GM21737 (cell line): Measurements from ENCODE around the gene RASL10B.
A peak's percentile ranks its signal among the peaks of the same experiment; 100 is the strongest.

Source experiments
- ATAC-seq: cut with Tn5 transposase; IDR thresholded peaks from one replicate; pipeline ENCODE4 v1.9.1; 2021; ENCODE audit warnings: mild to moderate bottlenecking, moderate library complexity; ENCODE audit not compliant: unreplicated experiment

The RASL10B gene

GRCh38 chr17:35763767-35764122 is 32.3 kb downstream of the RASL10B start:
- ATAC-seq = no peak

GRCh38 chr17:35764123-35764991 is 32.9 kb downstream of the RASL10B start:
- peak; percentile 81 for ATAC-seq

- no peak for ATAC-seq
Measured at GRCh38 chr17:35765086-35765710, 33.8 kb downstream of the RASL10B start.

- no peak for ATAC-seq
Measured at GRCh38 chr17:35765756-35766488, 34.5 kb downstream of the RASL10B start.

- no peak for ATAC-seq
Measured at GRCh38 chr17:35766489-35766877, 35.0 kb downstream of the RASL10B start.

DNA sequence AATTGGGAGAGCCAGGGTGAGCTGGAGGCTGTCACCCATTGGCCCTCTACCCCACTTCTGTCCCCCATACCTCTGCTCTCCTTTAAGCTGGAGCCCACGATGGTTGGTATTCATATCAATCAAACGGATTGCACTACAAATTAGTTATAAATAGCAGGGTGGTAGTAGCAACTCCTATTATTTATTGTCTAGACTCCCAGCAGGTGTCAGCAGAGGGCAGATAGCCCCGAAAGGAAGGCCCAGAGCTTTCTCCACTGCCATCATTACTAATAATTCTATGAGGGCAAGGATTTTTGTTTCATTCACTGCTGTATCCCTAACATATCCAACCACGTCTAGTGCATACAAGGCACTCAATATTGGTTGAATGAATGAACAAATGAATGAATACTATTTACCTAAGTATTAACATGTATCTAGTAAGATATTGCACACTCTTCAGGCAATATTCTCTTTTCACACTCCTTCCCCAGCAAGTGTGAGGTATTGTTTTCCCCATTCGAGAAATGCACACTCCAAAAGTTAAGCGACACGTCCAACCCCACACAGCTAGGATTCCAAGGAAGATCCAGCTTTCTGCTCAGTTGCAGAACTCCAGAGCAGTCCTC is 35.6 kb downstream of the RASL10B start:
- no peak for ATAC-seq

GRCh38 chr17:35768797-35769196 is 37.4 kb downstream of the RASL10B start:
- ATAC-seq = no peak

DNA sequence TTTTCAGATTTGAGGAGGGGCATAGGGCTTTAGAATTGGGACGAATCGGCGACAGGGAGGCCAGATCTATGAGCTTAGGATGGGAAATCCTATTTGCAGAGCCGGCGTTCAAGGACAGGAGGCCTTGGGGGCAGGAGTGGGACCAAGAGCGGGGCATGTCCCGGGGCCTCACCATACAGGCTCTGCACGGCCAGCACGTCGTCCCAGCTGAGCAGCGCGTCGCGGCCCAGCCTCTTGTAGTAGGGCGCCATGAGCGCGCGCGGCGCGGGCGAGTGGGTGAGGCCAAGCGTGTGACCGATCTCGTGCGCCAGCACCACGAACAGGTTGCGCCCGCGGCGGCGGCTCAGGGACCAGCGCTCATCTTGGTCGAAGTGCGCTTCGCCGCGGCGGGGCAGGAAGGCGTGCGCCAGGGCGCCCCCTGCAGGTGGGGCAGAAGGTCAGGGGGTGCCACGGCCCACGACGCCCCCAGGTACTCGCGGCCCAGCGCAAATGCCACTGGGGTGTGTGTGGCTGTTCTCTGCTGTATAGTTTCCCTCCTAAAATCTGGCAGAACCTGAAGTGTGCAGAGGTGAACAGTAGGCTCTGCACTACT is 38.6 kb downstream of the RASL10B start:
- no peak for ATAC-seq

DNA sequence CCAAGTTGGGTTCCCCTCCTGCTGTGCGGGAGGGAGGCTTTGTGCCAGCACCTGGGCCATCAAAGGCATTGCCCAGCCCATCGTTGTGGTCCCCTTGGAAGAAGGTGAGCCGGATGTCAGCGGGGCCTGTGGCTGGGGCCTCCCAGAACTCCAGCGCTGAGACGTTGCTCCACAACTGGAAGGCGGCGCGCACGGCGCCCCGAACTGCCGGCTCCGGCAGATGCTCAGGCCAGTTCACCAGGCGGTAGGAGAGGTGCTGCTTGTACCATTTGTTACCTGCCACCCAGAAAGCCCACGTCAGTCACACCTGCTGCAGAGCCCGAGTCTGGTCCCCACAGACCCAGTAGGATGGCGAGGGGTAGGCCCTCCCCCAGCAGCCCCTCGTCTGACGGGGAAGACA is 41.7 kb downstream of the RASL10B start:
- ATAC-seq = no peak

DNA sequence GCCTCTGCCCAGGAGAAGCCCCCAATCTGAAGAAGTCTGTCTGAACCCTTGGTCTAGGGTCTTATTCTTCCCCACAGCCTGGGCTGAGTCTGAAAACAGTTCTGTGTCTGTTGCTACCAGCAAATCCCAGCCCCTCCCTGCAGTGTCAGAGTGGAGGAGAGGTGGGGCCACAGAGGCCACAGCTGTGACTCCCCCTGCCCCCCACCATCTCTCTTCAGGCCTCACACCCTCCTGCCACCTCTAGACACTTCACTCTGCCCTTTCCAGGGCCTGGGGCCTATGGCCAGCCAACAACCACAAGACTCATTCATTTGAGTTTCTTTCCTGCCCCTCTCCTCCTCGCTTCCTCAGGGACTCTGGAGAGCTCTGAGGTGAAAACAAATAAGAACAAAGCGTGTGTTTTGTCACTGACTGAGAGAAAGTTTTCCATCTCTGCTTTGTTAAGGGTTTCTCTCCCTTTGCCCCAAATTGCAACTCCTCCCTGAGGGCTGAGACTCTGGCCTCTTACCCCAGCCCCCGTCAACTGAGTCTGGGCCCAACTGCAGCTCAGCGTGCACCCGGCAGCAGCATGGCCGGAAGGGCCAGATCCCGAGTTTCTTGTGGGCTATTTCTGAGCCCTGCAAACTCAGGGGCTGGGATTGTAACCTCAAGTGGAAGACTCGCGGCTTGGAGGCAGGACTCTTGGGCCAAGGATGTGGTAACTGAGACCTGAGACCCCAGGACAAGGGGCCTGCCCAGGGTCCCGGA is 42.4 kb downstream of the RASL10B start:
- ATAC-seq = no peak

DNA sequence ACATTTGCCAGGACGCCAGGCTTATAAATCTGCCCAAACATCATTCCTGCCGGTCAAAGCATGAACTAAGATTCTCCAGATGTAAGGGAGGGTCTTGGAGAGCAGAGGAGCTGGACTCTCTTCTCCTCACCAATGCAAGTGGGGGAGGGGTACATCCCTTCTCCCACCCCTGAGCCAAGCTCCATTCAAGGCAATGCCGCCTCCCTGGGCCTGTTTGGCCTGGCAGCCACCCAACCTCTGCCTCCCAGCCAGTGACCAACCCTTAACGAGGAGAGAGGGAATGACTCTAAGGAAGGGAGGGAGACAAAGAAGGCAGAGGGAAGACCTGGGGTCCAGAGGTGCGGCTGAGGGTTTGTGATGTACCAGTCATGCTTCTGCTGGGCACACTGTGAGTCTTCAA is 43.1 kb downstream of the RASL10B start:
- no peak for ATAC-seq

- no peak for ATAC-seq
Measured at GRCh38 chr17:35775039-35775438, 43.6 kb downstream of the RASL10B start.

- ATAC-seq = no peak
Measured at GRCh38 chr17:35775583-35775982, 44.1 kb downstream of the RASL10B start.

DNA sequence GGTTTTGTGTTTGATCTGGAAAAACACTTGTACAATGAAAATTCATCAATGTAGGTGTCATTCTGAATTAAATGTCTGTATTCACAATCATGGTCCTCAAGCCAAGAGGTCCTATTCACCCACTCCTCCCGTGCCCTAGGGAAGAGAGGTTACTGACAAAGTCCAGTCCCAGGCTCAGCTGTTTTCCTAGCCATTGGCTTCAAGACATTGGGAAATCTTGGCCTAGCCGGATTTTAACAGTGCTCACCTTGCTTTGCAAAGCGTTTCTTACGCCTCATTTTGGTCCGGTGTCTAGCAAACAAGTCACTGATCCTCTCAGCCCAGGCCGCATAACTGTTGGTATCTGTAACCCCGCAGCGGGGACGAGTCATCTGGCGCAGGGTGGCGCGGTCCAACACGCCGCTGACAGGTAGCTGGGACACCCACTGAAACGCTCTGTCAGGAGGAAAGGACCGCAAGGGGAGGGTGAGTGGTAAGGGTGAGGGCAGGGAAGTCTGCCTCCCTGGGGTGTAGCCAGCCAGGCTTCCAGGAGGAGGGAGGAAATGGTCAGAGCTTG is 47.3 kb downstream of the RASL10B start:
- ATAC-seq = no peak

DNA sequence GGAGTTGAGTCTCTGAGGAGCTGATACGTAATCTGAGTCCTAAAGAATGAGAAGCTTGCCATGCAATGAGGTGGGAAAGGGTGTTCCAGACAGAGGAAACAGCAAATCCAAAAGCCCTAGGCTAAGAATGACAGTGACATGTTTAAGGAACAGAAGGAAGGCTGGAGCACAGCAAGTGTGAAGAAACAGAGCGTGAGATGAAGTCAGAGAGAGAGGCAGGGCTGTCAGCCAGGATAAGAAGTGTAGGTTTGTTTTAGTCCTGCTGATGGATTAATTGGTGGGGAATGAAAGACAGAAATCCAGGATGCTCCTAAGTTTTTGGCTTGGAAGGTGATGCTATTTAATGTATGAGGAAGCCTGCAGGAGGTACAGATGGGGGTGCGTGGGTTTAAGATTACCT is 49.5 kb downstream of the RASL10B start:
- ATAC-seq = no peak

DNA sequence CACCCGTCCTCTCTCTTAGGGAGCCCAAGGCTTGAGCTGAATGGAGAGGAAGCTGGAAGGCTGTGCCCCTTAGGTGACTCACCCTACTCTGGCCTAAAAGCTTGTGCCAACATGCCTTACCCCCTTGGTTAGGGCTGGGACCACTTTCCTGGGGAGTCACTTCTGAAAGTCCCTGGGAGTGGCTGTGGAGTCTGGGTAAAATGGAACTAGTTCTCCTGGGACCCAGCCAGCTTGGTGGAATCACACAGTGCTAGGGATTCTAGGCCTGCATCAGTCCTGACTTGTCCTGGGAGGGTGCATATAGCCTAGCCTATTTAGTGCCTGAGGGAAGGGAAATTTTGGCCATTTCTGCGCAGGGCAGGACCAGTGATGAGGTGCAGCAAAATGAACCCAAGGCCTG is 53.5 kb downstream of the RASL10B start:
- ATAC-seq = no peak

DNA sequence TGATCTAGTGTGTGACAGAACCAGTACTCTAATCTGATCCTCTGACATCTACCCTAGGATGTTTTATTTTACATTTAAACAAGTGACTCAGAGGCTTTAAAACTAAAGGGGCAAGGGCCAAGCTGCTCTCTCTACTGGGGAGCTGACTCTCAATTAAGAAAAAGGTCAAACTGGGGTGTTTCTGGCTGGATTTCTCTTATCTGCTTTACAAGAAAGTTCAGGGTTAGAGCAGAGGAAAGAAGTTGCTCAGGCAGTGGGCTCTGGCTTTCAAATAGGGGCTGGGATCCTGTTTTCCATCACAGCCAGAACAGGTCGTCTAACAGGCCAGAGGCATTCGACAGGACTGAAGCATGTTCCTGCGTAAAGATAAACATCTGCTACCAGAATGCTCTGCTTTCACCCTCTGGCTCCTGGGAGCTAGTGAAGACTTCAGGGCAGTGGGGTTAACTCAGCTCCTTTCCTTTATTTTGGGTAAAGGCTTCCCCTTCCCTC is 55.5 kb downstream of the RASL10B start:
- ATAC-seq = no peak

DNA sequence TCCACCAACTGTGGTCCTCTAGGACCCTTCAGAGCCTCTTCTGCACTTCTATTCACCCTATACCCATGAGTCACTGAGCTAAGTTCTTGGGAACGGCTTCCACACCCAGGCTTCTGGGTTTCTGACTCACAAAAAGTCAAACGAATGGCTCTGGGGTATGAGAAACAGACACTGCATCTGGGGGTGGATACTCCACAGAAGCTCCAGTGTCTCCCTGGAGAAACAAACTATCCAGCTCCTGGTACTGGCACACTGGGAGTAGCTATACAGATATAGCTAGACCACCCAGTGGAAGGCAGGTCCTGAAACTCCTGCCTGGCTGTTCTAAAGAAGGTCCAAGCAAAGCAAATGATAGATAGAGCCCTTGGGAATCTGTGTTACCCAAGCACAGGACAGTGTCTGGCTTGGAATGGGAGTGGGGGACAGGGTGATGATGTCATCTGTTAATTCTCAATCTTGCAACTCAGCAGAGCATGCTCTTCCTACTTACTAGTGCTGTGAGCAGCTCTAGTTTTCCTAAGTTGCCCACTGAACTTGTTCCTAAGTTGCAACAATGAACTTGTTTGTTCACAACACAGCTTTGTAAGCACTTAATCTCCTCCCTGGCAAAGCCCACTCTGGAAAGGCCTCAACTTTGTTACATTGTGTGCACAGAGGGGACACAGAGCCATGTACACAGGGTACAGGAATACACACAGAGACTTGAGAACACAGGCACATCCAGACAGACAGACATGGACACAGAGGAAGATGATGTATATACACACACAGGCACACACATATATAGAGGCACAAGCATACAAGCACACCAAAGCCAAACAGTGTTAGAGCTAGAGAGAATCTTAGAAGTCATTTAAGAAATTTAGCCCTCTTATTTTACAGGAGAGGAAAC is 57.3 kb downstream of the RASL10B start:
- ATAC-seq = no peak

DNA sequence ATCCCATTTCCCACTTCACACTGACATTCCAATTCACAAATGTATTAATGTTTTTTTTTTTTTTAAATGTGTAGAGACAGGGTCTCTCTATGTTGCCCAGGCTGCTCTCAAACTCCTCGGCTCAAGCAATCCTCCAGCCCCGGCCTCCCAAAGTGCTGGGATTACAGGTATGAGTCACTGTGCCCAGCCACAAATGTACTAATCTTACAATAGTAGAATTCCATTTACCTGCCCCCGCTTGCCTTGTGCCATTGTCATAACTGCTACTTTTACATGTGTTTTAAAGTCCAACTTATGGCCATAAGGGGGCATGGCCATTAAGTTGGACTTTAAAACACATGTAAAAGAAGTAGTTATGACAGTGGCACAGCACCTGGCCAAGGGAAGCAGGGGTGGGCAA is 59.4 kb downstream of the RASL10B start:
- ATAC-seq = no peak
